CD4-positive, alpha-beta T cell treated with Interleukin-17A for 1 hour (primary cell): ENCODE measurements around the gene HS3ST4.
"Not testable (repeated sequence)": the region's sequence is repeated elsewhere in the genome, so short reads cannot be mapped to it uniquely, and the experiment has no call there.

Source experiments
- DNase-seq: peaks from one replicate; pipeline ENCODE4 v3.0.0-alpha.2; 2020

HS3ST4 gene

GRCh38 chr16:25734430-25735385 is 42.9 kb downstream of the HS3ST4 start:
- DNase-seq: no peak

- no peak for DNase-seq
Observed at GRCh38 chr16:25735645-25736044, 43.9 kb downstream of the HS3ST4 start.

GRCh38 chr16:25747160-25747758 is 55.5 kb downstream of the HS3ST4 start:
- DNase-seq: no peak

GRCh38 chr16:25748092-25748654 is 56.4 kb downstream of the HS3ST4 start:
- DNase-seq: no peak

- no peak for DNase-seq
Observed at GRCh38 chr16:25750488-25751216, 58.9 kb downstream of the HS3ST4 start.

GRCh38 chr16:25751230-25751835 is 59.6 kb downstream of the HS3ST4 start:
- no peak for DNase-seq

GRCh38 chr16:25764466-25764865 is 72.7 kb downstream of the HS3ST4 start:
- DNase-seq: no peak

- DNase-seq: no peak
Observed at GRCh38 chr16:25771216-25771615, 79.5 kb downstream of the HS3ST4 start.

GRCh38 chr16:25771812-25772568 is 80.2 kb downstream of the HS3ST4 start:
- DNase-seq: no peak

GRCh38 chr16:25776214-25776613 is 84.5 kb downstream of the HS3ST4 start:
- DNase-seq: not testable (repeated sequence)

GRCh38 chr16:25783226-25783625 is 91.5 kb downstream of the HS3ST4 start:
- DNase-seq: no peak

- no peak for DNase-seq
Observed at GRCh38 chr16:25785361-25785760, 93.6 kb downstream of the HS3ST4 start.

GRCh38 chr16:25786748-25787147 is 95.0 kb downstream of the HS3ST4 start:
- no peak for DNase-seq

GRCh38 chr16:25788637-25789036 is 96.9 kb downstream of the HS3ST4 start:
- no peak for DNase-seq

- DNase-seq: no peak
Observed at GRCh38 chr16:25796239-25796638, 104.5 kb downstream of the HS3ST4 start.

GRCh38 chr16:25798065-25798464 is 106.3 kb downstream of the HS3ST4 start:
- no peak for DNase-seq

GRCh38 chr16:25799816-25800215 is 108.1 kb downstream of the HS3ST4 start:
- DNase-seq: no peak

- DNase-seq: no peak
Observed at GRCh38 chr16:25812215-25812614, 120.5 kb downstream of the HS3ST4 start.

GRCh38 chr16:25817295-25817694 is 125.5 kb downstream of the HS3ST4 start:
- DNase-seq: no peak

GRCh38 chr16:25817876-25818275 is 126.1 kb downstream of the HS3ST4 start:
- DNase-seq: no peak

GRCh38 chr16:25823891-25824290 is 132.1 kb downstream of the HS3ST4 start:
- no peak for DNase-seq

- DNase-seq: no peak
Observed at GRCh38 chr16:25827709-25828108, 135.9 kb downstream of the HS3ST4 start.
